ENCODE measurements around the gene DMXL2. TPM values are rescaled to one million over a fixed set of nuclear protein-coding genes. Genes with fewer than 3 reads are reported as not detected.

Gene DMXL2
- total RNA-seq: 10 to 100 TPM in 2 of 3 donors, 1 to 10 TPM in 1; 6.4 to 12.4 (median 11.3) TPM
- 13.2 TPM for total RNA-seq (2013)

DNA sequence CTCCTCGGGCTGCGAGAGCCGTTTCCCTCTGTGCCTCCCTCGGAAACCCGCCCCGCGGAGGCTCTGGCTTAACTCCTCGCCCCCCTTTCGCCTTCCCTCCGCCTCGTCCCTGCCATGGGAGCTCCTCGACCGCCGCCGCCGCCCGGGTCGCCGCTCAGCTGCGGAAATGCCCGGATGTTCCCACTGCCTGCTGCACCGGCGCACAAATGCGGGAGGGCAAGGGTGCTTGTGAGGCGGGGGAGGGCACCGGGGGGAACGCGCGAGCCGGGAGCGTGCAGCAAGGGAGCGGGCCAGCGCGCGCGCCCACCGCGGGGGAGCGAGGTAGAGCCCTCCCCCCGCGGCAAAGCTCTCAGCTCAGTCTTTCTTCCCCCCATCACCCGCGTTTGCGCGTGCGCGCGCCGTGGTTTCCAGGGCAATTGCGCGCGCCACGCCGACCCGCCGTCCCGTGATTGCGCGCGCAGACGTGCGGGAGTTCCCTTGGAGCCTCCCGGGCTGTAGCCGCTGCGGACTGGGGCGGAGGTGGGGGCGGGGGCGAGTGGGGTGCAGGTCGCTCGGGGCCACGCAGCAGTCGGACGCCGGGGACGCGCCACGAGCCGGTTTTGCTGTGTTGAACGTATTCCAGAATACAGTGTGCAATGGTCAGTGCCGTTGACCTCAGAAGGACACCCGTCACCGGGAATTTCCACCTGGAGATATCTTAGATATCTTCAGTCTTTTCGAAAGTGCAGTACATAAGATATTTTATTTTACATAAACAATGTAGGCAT, at the start of gene DMXL2:
Gene DMXL2 (minus strand): TSS at position 168 of the 767 bp plus-strand sequence. CDS start 226 bp downstream, outside the sequence.
- intact Hi-C loops (cut with micrococcal nuclease): no loop called here
- peaks cover 20 to 38% of the 10 kb centered on the region in 2 donors for H3K27me3 Mint-ChIP-seq (ENCODE audit: low read depth in 2 of 2)
- peak within 1 kb of the TSS in 1 of 2 donors; percentile 79 for H3K27ac Mint-ChIP-seq
- Histone ChIP-seq H3K27me3 (ENCODE audit: control insufficient read depth, insufficient read depth, low read length) (no peaks in the 10 kb centered on the region), H3K27ac (ENCODE audit: low read length) (peak within 1 kb of the TSS; percentile 34), H3K4me3 (ENCODE audit: low read length) (peak within 1 kb of the TSS; percentile 58), H3K9me3 (ENCODE audit: control insufficient read depth, insufficient read depth, low read length) (no peaks in the 10 kb centered on the region), H3K36me3 (ENCODE audit: control insufficient read depth, insufficient read depth, low read length) (no peaks in the 10 kb centered on the region), H3K4me1 (ENCODE audit: control insufficient read depth, insufficient read depth, low read length) (peaks cover 9% of the 10 kb centered on the region)
- H3K9me3 Mint-ChIP-seq: no peaks in the 10 kb centered on the region
- peak; percentile 50 to 80 for DNase-seq
- H3K4me3 Mint-ChIP-seq: peak within 1 kb of the TSS; percentile 85
- WGBS (ENCODE audit: insufficient coverage): under 1% methylated on average over 83 of the region's 83 CpGs
- ATAC-seq: peak; percentile 65 to 69 (median 67)
- peaks cover 19 to 21% of the 10 kb centered on the region in 2 donors for H3K4me1 Mint-ChIP-seq
- TF ChIP-seq, protein P1, sequence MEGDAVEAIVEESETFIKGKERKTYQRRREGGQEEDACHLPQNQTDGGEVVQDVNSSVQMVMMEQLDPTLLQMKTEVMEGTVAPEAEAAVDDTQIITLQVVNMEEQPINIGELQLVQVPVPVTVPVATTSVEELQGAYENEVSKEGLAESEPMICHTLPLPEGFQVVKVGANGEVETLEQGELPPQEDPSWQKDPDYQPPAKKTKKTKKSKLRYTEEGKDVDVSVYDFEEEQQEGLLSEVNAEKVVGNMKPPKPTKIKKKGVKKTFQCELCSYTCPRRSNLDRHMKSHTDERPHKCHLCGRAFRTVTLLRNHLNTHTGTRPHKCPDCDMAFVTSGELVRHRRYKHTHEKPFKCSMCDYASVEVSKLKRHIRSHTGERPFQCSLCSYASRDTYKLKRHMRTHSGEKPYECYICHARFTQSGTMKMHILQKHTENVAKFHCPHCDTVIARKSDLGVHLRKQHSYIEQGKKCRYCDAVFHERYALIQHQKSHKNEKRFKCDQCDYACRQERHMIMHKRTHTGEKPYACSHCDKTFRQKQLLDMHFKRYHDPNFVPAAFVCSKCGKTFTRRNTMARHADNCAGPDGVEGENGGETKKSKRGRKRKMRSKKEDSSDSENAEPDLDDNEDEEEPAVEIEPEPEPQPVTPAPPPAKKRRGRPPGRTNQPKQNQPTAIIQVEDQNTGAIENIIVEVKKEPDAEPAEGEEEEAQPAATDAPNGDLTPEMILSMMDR (IDR thresholded peaks at IDR 0.05): no peak
- H3K36me3 Mint-ChIP-seq: no peaks in the 10 kb centered on the region

- 52% methylated on average over 8 of the region's 9 CpGs for WGBS (ENCODE audit: insufficient coverage)
- intact Hi-C loops (cut with micrococcal nuclease): no loop called here
- Mint-ChIP-seq H3K4me3 (no peak overlapping the region), H3K9me3 (no peaks in the 10 kb centered on the region), H3K27ac (no peak overlapping the region), H3K27me3 (ENCODE audit: low read depth in 2 of 2) (peaks cover 16 to 31% of the 10 kb centered on the region in 2 donors), H3K4me1 (no peaks in the 10 kb centered on the region), H3K36me3 (no peaks in the 10 kb centered on the region)
- DNase-seq: no peak
- H3K9me3 ChIP-seq (ENCODE audit: control insufficient read depth, insufficient read depth, low read length): no peaks in the 10 kb centered on the region
- peaks cover 2% of the 10 kb centered on the region for H3K27me3 ChIP-seq (ENCODE audit: control insufficient read depth, insufficient read depth, low read length)
- no peak overlapping the region for H3K27ac ChIP-seq (ENCODE audit: low read length)
- TF ChIP-seq, protein P1 (IDR thresholded peaks at IDR 0.05): no peak
- no peak for ATAC-seq
- no peak overlapping the region for H3K4me3 ChIP-seq (ENCODE audit: low read length)
- no peaks in the 10 kb centered on the region for H3K36me3 ChIP-seq (ENCODE audit: control insufficient read depth, insufficient read depth, low read length)
- no peaks in the 10 kb centered on the region for H3K4me1 ChIP-seq (ENCODE audit: control insufficient read depth, insufficient read depth, low read length)
Measured at GRCh38 chr15:51672155-51672687, 49.6 kb upstream of the DMXL2 start.

- Mint-ChIP-seq H3K9me3 (no peaks in the 10 kb centered on the region), H3K4me3 (no peak overlapping the region), H3K27me3 (ENCODE audit: low read depth in 2 of 2) (peaks cover 19 to 26% of the 10 kb centered on the region in 2 donors), H3K4me1 (no peaks in the 10 kb centered on the region), H3K27ac (no peak overlapping the region), H3K36me3 (no peaks in the 10 kb centered on the region)
- Histone ChIP-seq H3K27me3 (ENCODE audit: control insufficient read depth, insufficient read depth, low read length) (peaks cover 2% of the 10 kb centered on the region), H3K4me1 (ENCODE audit: control insufficient read depth, insufficient read depth, low read length) (no peaks in the 10 kb centered on the region), H3K4me3 (ENCODE audit: low read length) (no peak overlapping the region), H3K27ac (ENCODE audit: low read length) (no peak overlapping the region), H3K36me3 (ENCODE audit: control insufficient read depth, insufficient read depth, low read length) (no peaks in the 10 kb centered on the region), H3K9me3 (ENCODE audit: control insufficient read depth, insufficient read depth, low read length) (no peaks in the 10 kb centered on the region)
- ATAC-seq (no peak), DNase-seq (no peak)
- intact Hi-C loops (cut with micrococcal nuclease): no loop called here
- TF ChIP-seq, protein P1 (IDR thresholded peaks at IDR 0.05): no peak
- WGBS (ENCODE audit: insufficient coverage): 91% methylated on average over 2 of the region's 2 CpGs
Measured at GRCh38 chr15:51669381-51669780, 46.8 kb upstream of the DMXL2 start.

Data from natural killer cell (primary cell).